Neural progenitor cell (in vitro differentiated cells): ENCODE data around the gene CLMP.

Experiments
- CTCF ChIP-seq: fragments of 200-600 bp; sonication (generic); IDR thresholded peaks from 2 replicates; pipeline ENCODE4 v1.5.1; 2017; ENCODE audit warnings: antibody characterized with exemption, mild to moderate bottlenecking
- EZH2 ChIP-seq: fragments of 200-600 bp; sonication (generic); IDR thresholded peaks from 2 replicates; pipeline ENCODE4 v1.6.1; 2017; ENCODE audit warnings: antibody characterized with exemption, mild to moderate bottlenecking, moderate library complexity

GRCh38 chr11:123221584-123221983 lies 26.5 kb upstream of the CLMP start:
- TF ChIP-seq CTCF, result no peak
- TF ChIP-seq EZH2, result no peak
